Coronary artery (tissue), 2 donors: ENCODE results near the gene DNER.

Experiments
- DNase-seq: peaks from one replicate; pipeline ENCODE4 v3.0.0-alpha.2; 2017; ENCODE audit warnings: low spot score
- H3K27ac ChIP-seq, 2 donors: fragments of 200-600 bp; sonication (generic); one replicate each; pipeline ENCODE4 v1.5.1; 2016 to 2019
- H3K4me3 ChIP-seq: fragments of 200-600 bp; sonication (generic); 2 replicates; pipeline ENCODE4 v1.5.1; 2016; ENCODE audit warnings: mild to moderate bottlenecking, moderate library complexity
- CTCF ChIP-seq: fragments of 200-600 bp; sonication (generic); IDR thresholded peaks from one replicate; pipeline ENCODE4 v1.5.1; 2019; ENCODE audit warnings: antibody characterized with exemption

The DNER gene

GRCh38 chr2:229486673-229487072 is 227.7 kb downstream of the DNER start:
- TF ChIP-seq CTCF: no peak
- DNase-seq: no peak
- Histone ChIP-seq H3K4me3 (no peak overlapping the region), H3K27ac (no peak overlapping the region)

GRCh38 chr2:229485857-229486256 is 228.5 kb downstream of the DNER start:
- no peak overlapping the region for H3K4me3 ChIP-seq
- TF ChIP-seq CTCF: no peak
- no peak for DNase-seq
- H3K27ac ChIP-seq: no peak overlapping the region

GRCh38 chr2:229477269-229477755 is 237.0 kb downstream of the DNER start:
- DNase-seq: no peak
- H3K4me3 ChIP-seq: no peak overlapping the region
- no peak overlapping the region for H3K27ac ChIP-seq
- no peak for TF ChIP-seq CTCF

GRCh38 chr2:229475778-229476177 is 238.6 kb downstream of the DNER start:
- no peak for TF ChIP-seq CTCF
- H3K27ac ChIP-seq: no peak overlapping the region
- H3K4me3 ChIP-seq: no peak overlapping the region
- no peak for DNase-seq

- Histone ChIP-seq H3K4me3 (no peak overlapping the region), H3K27ac (no peak overlapping the region)
- TF ChIP-seq CTCF: no peak
- no peak for DNase-seq
Observed at GRCh38 chr2:229474125-229474524, 240.2 kb downstream of the DNER start.

GRCh38 chr2:229470781-229471180 is 243.6 kb downstream of the DNER start:
- DNase-seq: no peak
- TF ChIP-seq CTCF: no peak
- Histone ChIP-seq H3K4me3 (no peak overlapping the region), H3K27ac (no peak overlapping the region)

- no peak for DNase-seq
- Histone ChIP-seq H3K4me3 (no peak overlapping the region), H3K27ac (no peak overlapping the region)
- no peak for TF ChIP-seq CTCF
Observed at GRCh38 chr2:229467783-229468182, 246.6 kb downstream of the DNER start.
